ENCODE measurements around the gene C11orf87. TPM values are rescaled to one million over a fixed set of nuclear protein-coding genes. Genes with fewer than 3 reads are reported as not detected.

The C11orf87 gene
- not detected in 2 replicates for total RNA-seq

GRCh38 chr11:109421981-109422869 lies at the start of gene C11orf87:
C11orf87 (plus strand) TSS chr11:109422190; CDS start chr11:109423634, 1,444 bp downstream.

Data from bladder microvascular endothelial cell (primary cell).